Camera-type eye (tissue), 1 donor: ENCODE measurements around the gene C1QTNF9. TPM values are rescaled to one million over a fixed set of nuclear protein-coding genes. Genes with fewer than 3 reads are reported as not detected.

Experiments
- total RNA-seq: library from RNA; depleted of rRNA; stranded (reverse); fragments of >200 nt; gene quantifications from one replicate; pipeline ENCODE4 v1.2.3, GENCODE V29; 2014

C1QTNF9 gene, protein sequence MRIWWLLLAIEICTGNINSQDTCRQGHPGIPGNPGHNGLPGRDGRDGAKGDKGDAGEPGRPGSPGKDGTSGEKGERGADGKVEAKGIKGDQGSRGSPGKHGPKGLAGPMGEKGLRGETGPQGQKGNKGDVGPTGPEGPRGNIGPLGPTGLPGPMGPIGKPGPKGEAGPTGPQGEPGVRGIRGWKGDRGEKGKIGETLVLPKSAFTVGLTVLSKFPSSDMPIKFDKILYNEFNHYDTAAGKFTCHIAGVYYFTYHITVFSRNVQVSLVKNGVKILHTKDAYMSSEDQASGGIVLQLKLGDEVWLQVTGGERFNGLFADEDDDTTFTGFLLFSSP
- total RNA-seq: 0.38 TPM

GRCh38 chr13:24309300-24309699, at the start of gene C1QTNF9:
Gene C1QTNF9 (plus strand): TSS chr13:24309580. CDS start chr13:24316004, 6,424 bp downstream.

Other genes starting within 250 kb of the C1QTNF9 start
- 36.8 TPM for gene SPATA13, start 148.9 kb upstream of the C1QTNF9 start, total RNA-seq
- gene PARP4, start 203.2 kb downstream of the C1QTNF9 start, total RNA-seq: 47.0 TPM